GM18499 (cell line): Measurements from ENCODE around the gene FGF10.

Source experiments
- ATAC-seq: cut with Tn5 transposase; IDR thresholded peaks from one replicate; pipeline ENCODE4 v1.9.1; 2021; ENCODE audit warnings: moderate number of reproducible peaks; ENCODE audit not compliant: insufficient read depth, unreplicated experiment

FGF10 gene

GRCh38 chr5:44360919-44361318, 28.3 kb downstream of the FGF10 start:
- ATAC-seq: no peak

- ATAC-seq: no peak
Measured at GRCh38 chr5:44358421-44358820, 30.8 kb downstream of the FGF10 start.

GRCh38 chr5:44356231-44356630, 33.0 kb downstream of the FGF10 start:
- no peak for ATAC-seq

GRCh38 chr5:44345871-44346270, 43.3 kb downstream of the FGF10 start:
- no peak for ATAC-seq

- no peak for ATAC-seq
Measured at GRCh38 chr5:44336708-44337107, 52.5 kb downstream of the FGF10 start.

GRCh38 chr5:44334622-44335021, 54.6 kb downstream of the FGF10 start:
- ATAC-seq: no peak

GRCh38 chr5:44332285-44332971, 56.8 kb downstream of the FGF10 start:
- no peak for ATAC-seq

GRCh38 chr5:44331471-44332050, 57.7 kb downstream of the FGF10 start:
- ATAC-seq: no peak

GRCh38 chr5:44329716-44330115, 59.5 kb downstream of the FGF10 start:
- ATAC-seq: no peak

- no peak for ATAC-seq
Measured at GRCh38 chr5:44321144-44321725, 68.0 kb downstream of the FGF10 start.

GRCh38 chr5:44320188-44320587, 69.0 kb downstream of the FGF10 start:
- ATAC-seq: no peak

- no peak for ATAC-seq
Measured at GRCh38 chr5:44318883-44319282, 70.3 kb downstream of the FGF10 start.

GRCh38 chr5:44312374-44312773, 76.8 kb downstream of the FGF10 start:
- no peak for ATAC-seq

GRCh38 chr5:44300551-44300950, 88.7 kb downstream of the FGF10 start:
- ATAC-seq: no peak

GRCh38 chr5:44299394-44299793, 89.8 kb downstream of the FGF10 start:
- ATAC-seq: no peak

GRCh38 chr5:44294516-44294915, 94.7 kb downstream of the FGF10 start:
- ATAC-seq: no peak

- ATAC-seq: no peak
Measured at GRCh38 chr5:44292736-44293135, 96.5 kb downstream of the FGF10 start.

- ATAC-seq: no peak
Measured at GRCh38 chr5:44278469-44278868, 110.8 kb downstream of the FGF10 start.

GRCh38 chr5:44275908-44276307, 113.3 kb downstream of the FGF10 start:
- ATAC-seq: no peak

GRCh38 chr5:44275329-44275728, 113.9 kb downstream of the FGF10 start:
- no peak for ATAC-seq

GRCh38 chr5:44267909-44268308, 121.3 kb downstream of the FGF10 start:
- ATAC-seq: no peak
